Naive thymus-derived CD4-positive, alpha-beta T cell (primary cell): Measurements from ENCODE around the gene CDH3. TPM values are rescaled to one million over a fixed set of nuclear protein-coding genes. Genes with fewer than 3 reads are reported as not detected.

Experiments used
- ATAC-seq: fragments of 150-1000 bp; cut with Tn5 transposase; 2 replicates; pipeline ENCODE4 v1.10.0; 2021; ENCODE audit warnings: mild to moderate bottlenecking, moderate library complexity
- CTCF ChIA-PET: fragments of 350-600 bp; sonication (Branson Sonifier 250); formaldehyde crosslinking; loops from one replicate; lab custom pipeline; 2021; ENCODE audit warnings: antibody characterized with exemption; lab: Charles Lee
- POLR2A ChIA-PET: fragments of 350-600 bp; sonication (Branson Sonifier 250); formaldehyde crosslinking; loops from one replicate; lab custom pipeline; 2021; ENCODE audit warnings: antibody characterized with exemption, inconsistent platforms; lab: Charles Lee
- DNase-seq, 9 donors: peaks; one replicate each; pipeline versions ENCODE4 v3.0.0 to v3.0.0-alpha.2; 2020 to 2022; ENCODE audit warnings: mixed read lengths in 1 of 9
- H3K27ac ChIP-seq: one replicate; pipeline ENCODE4 v1.7.0; 2013; ENCODE audit warnings: mild to moderate bottlenecking, low read depth, low read length, moderate library complexity
- H3K27me3 ChIP-seq, 2 donors: one replicate each; pipeline ENCODE4 v1.7.0; 2013; ENCODE audit warnings: low read length in 2 of 2, mild to moderate bottlenecking in 2 of 2, moderate library complexity in 2 of 2; ENCODE audit not compliant: control insufficient read depth in 2 of 2, insufficient read depth in 2 of 2
- H3K36me3 ChIP-seq, 3 experiments: 1 replicate in 2 of 3; 2 replicates in 1 of 3; pipeline ENCODE4 v1.7.0; 2013; ENCODE audit warnings: low read length in 3 of 3, mild to moderate bottlenecking in 3 of 3, moderate library complexity in 1 of 3; ENCODE audit not compliant: insufficient read depth in 3 of 3, control insufficient read depth in 2 of 3
- H3K4me1 ChIP-seq, 2 donors: one replicate each; pipeline ENCODE4 v1.7.0; 2013; ENCODE audit warnings: low read length in 2 of 2, mild to moderate bottlenecking in 2 of 2, moderate library complexity in 1 of 2; ENCODE audit not compliant: control insufficient read depth in 2 of 2, insufficient read depth in 2 of 2
- H3K4me3 ChIP-seq: 2 replicates; pipeline ENCODE4 v1.7.0; 2013; ENCODE audit warnings: mild to moderate bottlenecking, low read length
- H3K9me3 ChIP-seq, 3 experiments: 1 replicate in 2 of 3; 2 replicates in 1 of 3; pipeline ENCODE4 v1.7.0; 2013; ENCODE audit warnings: low read length in 3 of 3; ENCODE audit not compliant: control insufficient read depth in 2 of 3
- H3K27ac Mint-ChIP-seq, 9 donors: one replicate each; pipeline ENCODE4 v1.8.0; 2020 to 2022; ENCODE audit warnings: mixed read lengths in 9 of 9, mild to moderate bottlenecking in 8 of 9, moderate library complexity in 5 of 9, inconsistent platforms in 2 of 9
- H3K27me3 Mint-ChIP-seq, 5 donors: one replicate each; pipeline ENCODE4 v1.8.0; 2021 to 2022; ENCODE audit warnings: mixed read lengths in 5 of 5, mild to moderate bottlenecking in 1 of 5
- H3K36me3 Mint-ChIP-seq, 5 donors: one replicate each; pipeline ENCODE4 v1.8.0; 2020 to 2022; ENCODE audit warnings: mixed read lengths in 5 of 5, mild to moderate bottlenecking in 3 of 5, inconsistent platforms in 1 of 5
- H3K4me1 Mint-ChIP-seq, 7 donors: one replicate each; pipeline ENCODE4 v1.8.0; 2020 to 2022; ENCODE audit warnings: mixed read lengths in 7 of 7, mild to moderate bottlenecking in 3 of 7, inconsistent platforms in 1 of 7
- H3K4me3 Mint-ChIP-seq, 10 donors: one replicate each; pipeline ENCODE4 v1.8.0; 2020 to 2022; ENCODE audit warnings: mild to moderate bottlenecking in 10 of 10, mixed read lengths in 10 of 10, moderate library complexity in 6 of 10, inconsistent platforms in 2 of 10
- H3K9me3 Mint-ChIP-seq, 11 donors: one replicate each; pipeline ENCODE4 v1.8.0; 2020 to 2022; ENCODE audit warnings: mixed read lengths in 11 of 11, mild to moderate bottlenecking in 4 of 11, inconsistent platforms in 1 of 11, moderate library complexity in 1 of 11
- intact Hi-C, 2 donors: fragments of 100-400 bp; cut with micrococcal nuclease; formaldehyde crosslinking; loops; one replicate each; pipeline ENCODE4 v1.15.1; 2023
- polyA plus RNA-seq, 2 donors: library from polyadenylated mRNA; unstranded; fragments of 300-500 nt; fragmentation: Illumina TruSeq; gene quantifications; one replicate each; pipeline ENCODE4 v1.2.3, GENCODE V29; 2021
- total RNA-seq, 6 experiments: library from RNA in 5 of 6; stranded (reverse) in 5 of 6; gene quantifications; 1 replicate in 5 of 6; 2 replicates in 1 of 6; pipeline ENCODE4 v1.2.3 and lab custom pipeline; 2021 to 2026

Gene CDH3
- total and polyA plus RNA-seq, 7 experiments from 2014 or later, result 0.24 to 0.78 (median 0.51) TPM; not detected in 2

DNA sequence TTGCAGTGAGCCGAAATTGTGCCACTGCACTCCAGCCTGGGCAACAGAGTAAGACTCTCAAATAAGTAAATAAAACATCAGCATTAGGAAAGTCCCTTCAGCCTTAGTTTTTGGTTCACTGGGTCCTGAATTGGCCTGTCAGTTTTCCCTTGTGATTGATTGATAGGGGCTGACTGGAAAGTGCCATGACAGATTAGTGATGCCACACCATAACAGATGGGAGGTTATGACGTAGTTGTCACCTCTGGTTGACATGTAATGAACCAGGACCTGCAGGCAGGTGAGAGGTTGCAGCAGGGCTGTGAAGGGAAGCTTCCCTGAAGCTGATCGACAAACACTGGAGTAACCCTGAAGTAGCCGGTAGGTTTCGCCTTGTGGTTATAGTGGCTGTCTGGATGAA, 41.8 kb downstream of the CDH3 start:
- ATAC-seq, result no peak
- intact Hi-C loops, result no loop called here
- no peak for DNase-seq
- H3K9me3 Mint-ChIP-seq, result no peaks in the 10 kb centered on the region
- H3K27me3 Mint-ChIP-seq, result no peaks in the 10 kb centered on the region
- CTCF ChIA-PET, result no interaction called here
- H3K36me3 Mint-ChIP-seq, result no peaks in the 10 kb centered on the region
- Histone ChIP-seq H3K4me1 (no peaks in the 10 kb centered on the region), H3K27ac (no peak overlapping the region), H3K9me3 (no peaks in the 10 kb centered on the region), H3K27me3 (no peaks in the 10 kb centered on the region), H3K4me3 (no peak overlapping the region), H3K36me3 (no peaks in the 10 kb centered on the region)
- POLR2A ChIA-PET, result no interaction called here
- H3K4me1 Mint-ChIP-seq, result no peaks in the 10 kb centered on the region
- no peak overlapping the region for H3K4me3 Mint-ChIP-seq
- no peak overlapping the region for H3K27ac Mint-ChIP-seq

DNA sequence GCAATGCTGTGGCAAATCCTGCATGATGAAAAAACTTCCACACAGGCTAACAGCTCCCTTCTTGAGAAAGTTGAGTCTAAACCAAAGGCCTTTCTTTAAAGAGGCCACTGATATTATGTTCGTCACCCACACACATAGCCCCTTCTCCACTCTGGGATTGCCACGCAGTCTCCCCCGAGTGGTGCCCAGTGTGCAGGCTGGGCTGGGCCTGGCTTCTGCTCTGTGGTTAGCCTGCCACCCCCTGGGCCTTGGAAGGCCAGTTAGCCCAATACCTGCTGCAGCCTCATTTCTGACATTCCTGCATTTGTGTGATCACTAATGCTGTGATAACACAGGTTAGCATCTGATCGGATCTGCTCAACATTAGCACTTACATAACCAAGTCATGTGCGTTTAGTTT, 44.8 kb downstream of the CDH3 start:
- H3K36me3 ChIP-seq, result no peaks in the 10 kb centered on the region
- Mint-ChIP-seq H3K4me3 (no peak overlapping the region), H3K27ac (no peak overlapping the region), H3K27me3 (peaks cover 0 to under 1% (median 0%) of the 10 kb centered on the region in 5 donors), H3K4me1 (peaks cover 0 to 2% (median 0%) of the 10 kb centered on the region in 7 donors), H3K36me3 (no peaks in the 10 kb centered on the region), H3K9me3 (no peaks in the 10 kb centered on the region)
- H3K4me3 ChIP-seq, result no peak overlapping the region
- ChIA-PET CTCF (no interaction called here), POLR2A (no interaction called here)
- ATAC-seq, result no peak
- no peaks in the 10 kb centered on the region for H3K27me3 ChIP-seq
- no peaks in the 10 kb centered on the region for H3K9me3 ChIP-seq
- H3K27ac ChIP-seq, result no peak overlapping the region
- DNase-seq, result no peak
- no peaks in the 10 kb centered on the region for H3K4me1 ChIP-seq
- intact Hi-C loops, result no loop called here

GRCh38 chr16:68695575-68695974, 50.5 kb downstream of the CDH3 start:
- POLR2A ChIA-PET, result no interaction called here
- no peak overlapping the region for H3K4me3 ChIP-seq

GRCh38 chr16:68696514-68696913, 51.4 kb downstream of the CDH3 start:
- intact Hi-C loops, result loop anchor here in 1 of 2 donors (2.0 kb wide), 1 partner anchor 168 kb away; no protein-coding TSS in a partner anchor
- ATAC-seq (no peak), DNase-seq (no peak)
- peaks cover 0 to 2% (median 0%) of the 10 kb centered on the region in 7 donors for H3K4me1 Mint-ChIP-seq
- H3K9me3 ChIP-seq, result no peaks in the 10 kb centered on the region
- no peaks in the 10 kb centered on the region for H3K27me3 ChIP-seq
- H3K4me3 ChIP-seq, result no peak overlapping the region
- no peak overlapping the region for H3K4me3 Mint-ChIP-seq
- H3K27me3 Mint-ChIP-seq, result peaks cover 0 to 3% (median 0%) of the 10 kb centered on the region in 5 donors
- no peak overlapping the region for H3K27ac ChIP-seq
- no peaks in the 10 kb centered on the region for H3K9me3 Mint-ChIP-seq
- no peaks in the 10 kb centered on the region for H3K36me3 Mint-ChIP-seq
- CTCF ChIA-PET, result no interaction called here
- no peak overlapping the region for H3K27ac Mint-ChIP-seq
- no peaks in the 10 kb centered on the region for H3K36me3 ChIP-seq
- H3K4me1 ChIP-seq, result no peaks in the 10 kb centered on the region
- POLR2A ChIA-PET, result no interaction called here

More at GRCh38 chr16:68695575-68695974, 50.5 kb downstream of the CDH3 start:
- Mint-ChIP-seq H3K4me3 (no peak overlapping the region), H3K27ac (no peak overlapping the region), H3K27me3 (peaks cover 0 to 3% (median 0%) of the 10 kb centered on the region in 5 donors), H3K36me3 (no peaks in the 10 kb centered on the region), H3K4me1 (peaks cover 0 to 2% (median 0%) of the 10 kb centered on the region in 7 donors), H3K9me3 (no peaks in the 10 kb centered on the region)
- H3K27me3 ChIP-seq, result no peaks in the 10 kb centered on the region
- no peak for DNase-seq
- CTCF ChIA-PET, result no interaction called here
- no peaks in the 10 kb centered on the region for H3K36me3 ChIP-seq
- no peaks in the 10 kb centered on the region for H3K4me1 ChIP-seq
- H3K27ac ChIP-seq, result no peak overlapping the region
- no peaks in the 10 kb centered on the region for H3K9me3 ChIP-seq
- ATAC-seq, result no peak
- intact Hi-C loops, result no loop called here

- Mint-ChIP-seq H3K9me3 (no peaks in the 10 kb centered on the region), H3K36me3 (no peaks in the 10 kb centered on the region), H3K4me3 (no peak overlapping the region), H3K4me1 (peaks cover 0 to under 1% (median 0%) of the 10 kb centered on the region in 7 donors), H3K27ac (no peak overlapping the region), H3K27me3 (peaks cover 0 to 3% (median 0%) of the 10 kb centered on the region in 5 donors)
- DNase-seq (no peak), ATAC-seq (no peak)
- intact Hi-C loops, result no loop called here
- Histone ChIP-seq H3K36me3 (no peaks in the 10 kb centered on the region), H3K27ac (no peak overlapping the region), H3K4me1 (no peaks in the 10 kb centered on the region), H3K4me3 (no peak overlapping the region), H3K27me3 (no peaks in the 10 kb centered on the region), H3K9me3 (no peaks in the 10 kb centered on the region)
- CTCF ChIA-PET, result no interaction called here
- POLR2A ChIA-PET, result no interaction called here
Observed at GRCh38 chr16:68698091-68698490, 53.0 kb downstream of the CDH3 start.

GRCh38 chr16:68700120-68700519, 55.0 kb downstream of the CDH3 start:
- H3K9me3 ChIP-seq, result no peaks in the 10 kb centered on the region
- intact Hi-C loops, result loop anchor here in 1 of 2 donors (5.0 kb wide), 1 partner anchor 422 kb away; no protein-coding TSS in a partner anchor
- Mint-ChIP-seq H3K27ac (no peak overlapping the region), H3K9me3 (no peaks in the 10 kb centered on the region), H3K36me3 (no peaks in the 10 kb centered on the region), H3K4me1 (peaks cover 0 to 4% (median 0%) of the 10 kb centered on the region in 7 donors), H3K4me3 (no peak overlapping the region), H3K27me3 (peaks cover 0 to under 1% (median 0%) of the 10 kb centered on the region in 5 donors)
- no peak for ATAC-seq
- no peaks in the 10 kb centered on the region for H3K27me3 ChIP-seq
- H3K27ac ChIP-seq, result no peak overlapping the region
- H3K4me1 ChIP-seq, result no peaks in the 10 kb centered on the region
- ChIA-PET POLR2A (no interaction called here), CTCF (no interaction called here)
- DNase-seq, result no peak
- no peak overlapping the region for H3K4me3 ChIP-seq
- H3K36me3 ChIP-seq, result no peaks in the 10 kb centered on the region

DNA sequence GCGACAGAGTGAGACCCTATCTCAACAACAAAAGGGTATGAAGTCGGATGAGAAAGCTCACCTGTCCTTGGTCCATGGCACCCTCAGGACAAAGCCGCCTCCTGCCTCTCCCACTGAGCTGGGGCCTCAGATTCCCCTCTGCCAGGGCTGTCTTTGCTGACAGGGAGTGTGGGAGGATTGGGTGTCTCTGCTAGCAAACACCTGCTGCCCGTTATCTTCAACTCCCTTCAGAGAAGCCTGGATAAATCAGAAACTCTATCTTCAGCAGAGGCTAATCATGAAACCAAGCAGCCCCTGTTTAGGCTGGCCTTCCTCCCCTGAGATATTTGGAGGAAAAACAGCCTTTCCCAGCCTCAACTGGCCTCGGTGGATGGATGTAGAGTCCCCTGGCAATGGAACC, 55.7 kb downstream of the CDH3 start:
- DNase-seq (no peak), ATAC-seq (no peak)
- Histone ChIP-seq H3K36me3 (no peaks in the 10 kb centered on the region), H3K9me3 (no peaks in the 10 kb centered on the region), H3K4me3 (no peak overlapping the region), H3K27me3 (no peaks in the 10 kb centered on the region), H3K27ac (no peak overlapping the region), H3K4me1 (no peaks in the 10 kb centered on the region)
- no peak overlapping the region for H3K4me3 Mint-ChIP-seq
- intact Hi-C loops, result loop anchor here in 1 of 2 donors (5.0 kb wide), 1 partner anchor 421 kb away; no protein-coding TSS in a partner anchor
- H3K27me3 Mint-ChIP-seq, result no peaks in the 10 kb centered on the region
- ChIA-PET CTCF (interaction anchor here (0.6 kb wide), 1 partner anchor 45 kb away, joined by 7 read pairs; no protein-coding TSS in a partner anchor), POLR2A (no interaction called here)
- peaks cover 0 to 4% (median 0%) of the 10 kb centered on the region in 7 donors for H3K4me1 Mint-ChIP-seq
- H3K27ac Mint-ChIP-seq, result no peak overlapping the region
- H3K36me3 Mint-ChIP-seq, result no peaks in the 10 kb centered on the region
- no peaks in the 10 kb centered on the region for H3K9me3 Mint-ChIP-seq
